Suppressor macrophage treated with lipopolysaccharide for 1 hour (primary cell): ENCODE results near the gene GFI1.
"Not testable (repeated sequence)": the region's sequence is repeated elsewhere in the genome, so short reads cannot be mapped to it uniquely, and the experiment has no call there.

Experiments
- DNase-seq, 3 donors: peaks; one replicate each; pipeline ENCODE4 v3.0.0-alpha.2; 2020 to 2022

GFI1 gene

DNA sequence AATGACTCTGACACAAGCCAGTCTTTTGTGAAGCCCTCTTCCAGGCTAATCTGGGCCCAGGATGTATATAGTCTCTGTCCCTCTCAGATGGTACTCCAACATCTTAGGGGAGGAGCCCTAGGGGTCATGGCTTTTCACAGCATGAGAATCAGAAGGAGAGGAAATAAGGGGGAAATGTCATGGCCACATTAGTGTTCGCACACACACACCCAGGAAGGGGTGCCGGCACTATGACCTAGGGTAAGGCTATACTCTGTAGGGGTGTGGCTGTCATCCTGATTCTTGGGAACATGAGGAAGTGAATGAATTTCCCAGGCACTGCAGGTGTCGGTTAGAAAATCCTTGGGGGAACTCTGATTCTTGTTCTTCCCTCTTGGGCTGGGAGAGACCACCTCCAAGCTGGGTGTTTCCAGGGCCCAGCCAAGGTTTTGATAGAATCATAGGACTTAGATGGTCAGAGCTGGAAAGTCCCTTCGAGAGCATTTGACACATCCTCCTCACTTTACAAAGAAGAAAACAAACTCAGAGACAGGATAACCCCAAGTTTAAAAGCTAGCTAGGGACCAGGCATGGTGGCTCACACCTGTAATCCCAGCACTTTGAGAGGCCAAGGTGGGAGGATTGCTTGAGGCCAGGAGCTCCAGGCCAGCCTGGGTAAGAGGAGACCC, 22.0 kb downstream of the GFI1 start:
- peak; percentile 32 to 42 (median 40) for DNase-seq

- peak; percentile 44 to 66 (median 52) for DNase-seq
Measured at GRCh38 chr1:92461364-92462097, 25.2 kb downstream of the GFI1 start.

DNA sequence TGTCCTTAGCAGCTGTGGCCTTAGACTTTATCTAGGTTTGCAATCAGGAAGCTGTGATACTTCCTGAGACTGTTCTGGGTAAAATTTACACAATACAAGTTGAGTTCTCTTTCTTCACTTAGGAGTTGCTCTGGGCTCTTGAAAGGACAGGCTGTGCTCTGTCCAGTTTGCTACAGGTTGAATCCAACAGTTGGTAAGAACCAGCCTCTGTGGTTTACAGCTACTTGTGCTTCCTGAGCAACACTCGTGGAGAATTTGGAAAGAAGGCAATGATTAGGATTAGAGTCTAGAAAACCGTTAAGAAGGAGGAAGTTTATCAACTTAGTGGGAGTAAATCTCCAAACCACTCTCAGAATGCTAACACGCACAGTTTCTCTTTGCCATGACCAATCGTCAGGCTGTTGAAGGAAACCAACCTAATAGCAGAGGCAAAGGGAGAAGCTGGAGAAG, 26.8 kb downstream of the GFI1 start:
- peak; percentile 66 to 81 (median 80) for DNase-seq

- peak; percentile 34 to 56 (median 49) for DNase-seq
Measured at GRCh38 chr1:92458146-92458545, 28.6 kb downstream of the GFI1 start.

DNA sequence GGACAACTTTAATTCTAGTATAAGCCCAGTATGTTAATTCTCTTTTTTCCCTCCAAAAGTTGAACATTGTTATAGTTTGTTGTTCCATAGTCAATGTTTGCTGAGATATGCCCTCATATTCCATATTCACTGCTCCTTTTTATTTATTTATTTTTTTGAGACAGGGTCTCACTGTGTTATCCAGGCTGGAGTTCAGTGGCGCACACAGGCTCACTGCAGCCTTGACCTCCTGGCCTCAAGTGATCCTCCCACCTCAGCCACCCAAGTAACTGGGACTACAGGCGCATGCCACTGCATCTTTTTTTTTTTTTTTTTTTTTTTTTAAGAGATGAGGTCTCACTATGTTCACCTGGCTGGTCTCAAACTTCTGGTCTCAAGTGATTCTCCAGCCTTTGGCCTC, 38.7 kb downstream of the GFI1 start:
- no peak for DNase-seq

DNA sequence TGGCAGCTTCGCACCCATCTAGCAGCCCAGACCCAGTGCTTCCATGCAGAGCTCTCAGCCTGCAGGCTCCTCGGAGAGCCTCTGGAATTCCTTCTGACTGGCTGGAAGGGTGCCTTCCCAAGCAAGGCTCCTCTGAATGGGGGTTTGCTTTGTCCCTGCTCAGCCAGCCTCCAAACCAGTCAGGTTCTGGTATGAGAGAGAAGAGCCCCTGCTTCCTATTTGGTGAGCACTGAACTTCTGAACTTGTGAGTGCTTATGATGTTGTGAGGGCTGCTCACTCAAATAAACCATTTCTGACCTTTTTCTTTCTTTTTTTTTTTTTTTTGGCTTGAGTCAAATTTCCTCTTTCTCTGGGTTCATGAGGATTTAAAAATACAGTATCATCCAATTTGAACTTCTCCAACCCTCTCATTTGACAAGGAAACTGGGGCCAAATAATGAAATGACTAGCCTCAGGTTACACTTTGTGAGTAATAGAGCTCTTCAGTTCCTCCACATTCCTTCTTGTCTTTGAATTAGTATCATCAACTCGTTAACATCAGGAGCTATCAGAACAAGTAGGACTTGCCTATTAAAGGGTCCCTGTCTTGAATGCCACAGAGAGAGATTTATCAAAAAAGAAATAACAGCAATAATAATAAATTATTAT, 39.6 kb downstream of the GFI1 start:
- DNase-seq = no peak

- DNase-seq = no peak
Measured at GRCh38 chr1:92446546-92446945, 40.2 kb downstream of the GFI1 start.

GRCh38 chr1:92445865-92446264, 40.9 kb downstream of the GFI1 start:
- DNase-seq = no peak

DNA sequence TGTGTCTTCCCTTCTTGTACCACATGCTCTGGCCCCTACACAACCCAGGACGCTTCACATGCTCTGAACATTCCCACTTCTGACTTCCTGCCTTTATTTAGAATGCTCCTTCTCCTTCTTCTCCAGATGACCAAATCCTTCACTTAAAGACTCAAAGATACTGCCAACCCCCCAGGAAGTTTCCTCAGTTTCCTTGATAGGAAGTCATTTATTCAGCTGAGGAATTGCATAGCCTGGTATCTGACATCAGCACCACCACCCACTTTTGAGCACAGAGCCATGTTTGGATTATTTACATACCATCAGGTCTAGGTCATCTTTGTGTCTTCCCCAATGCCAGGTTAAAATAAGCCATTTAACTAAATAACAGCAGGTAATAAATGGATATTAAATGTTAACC, 42.4 kb downstream of the GFI1 start:
- DNase-seq = no peak

- DNase-seq = no peak
Measured at GRCh38 chr1:92443893-92444292, 42.8 kb downstream of the GFI1 start.

DNA sequence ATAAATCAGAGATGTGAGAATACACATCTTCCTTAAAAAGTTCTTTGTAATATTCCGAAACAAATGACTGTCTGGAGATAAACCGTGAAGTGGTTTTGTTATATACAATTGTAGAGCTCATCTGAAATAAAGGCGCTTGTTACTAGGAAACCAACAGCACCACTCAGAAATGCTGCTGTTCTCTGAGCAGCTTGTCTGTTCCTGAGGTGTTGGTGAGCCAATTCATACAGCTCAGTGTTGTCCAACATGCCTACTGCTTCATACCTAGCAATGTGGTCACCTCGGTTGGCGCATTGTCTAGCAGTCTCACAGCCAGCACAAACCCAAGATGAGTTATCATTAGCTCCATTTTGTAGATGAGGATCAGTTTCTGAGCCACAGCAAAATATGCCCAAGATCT, 44.4 kb downstream of the GFI1 start:
- no peak for DNase-seq

DNA sequence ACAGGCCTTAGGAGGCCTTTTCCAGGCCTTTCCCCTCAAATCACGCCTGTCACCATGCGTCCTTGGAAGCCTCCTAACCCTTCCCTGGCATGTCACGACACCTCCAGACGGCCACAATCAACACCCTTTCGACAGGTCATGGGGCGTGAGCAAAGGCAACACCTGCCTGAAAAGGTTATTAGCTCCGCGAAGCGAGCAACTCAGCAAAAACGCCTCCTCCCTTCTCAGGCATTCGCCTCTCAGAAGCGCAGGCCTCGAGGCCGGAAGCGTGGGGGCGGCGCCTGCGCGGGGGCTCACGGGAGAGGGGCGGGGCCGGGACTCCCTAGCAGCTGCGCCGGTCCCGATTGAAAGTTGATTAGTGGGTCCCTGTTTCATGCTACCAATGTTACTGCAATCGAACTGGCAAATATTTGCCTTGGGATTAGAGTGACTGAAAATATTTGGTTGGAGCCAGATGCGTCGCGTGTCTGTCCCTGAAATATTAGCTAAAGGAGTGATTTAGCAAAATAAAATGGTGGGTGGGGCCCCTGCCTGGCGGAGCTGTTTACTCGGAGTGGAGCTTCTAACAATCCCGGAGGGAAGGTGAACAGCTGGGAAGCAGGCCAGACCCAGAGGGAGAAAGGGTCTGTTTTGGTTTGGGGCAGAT, 44.9 kb downstream of the GFI1 start:
- no peak for DNase-seq

DNA sequence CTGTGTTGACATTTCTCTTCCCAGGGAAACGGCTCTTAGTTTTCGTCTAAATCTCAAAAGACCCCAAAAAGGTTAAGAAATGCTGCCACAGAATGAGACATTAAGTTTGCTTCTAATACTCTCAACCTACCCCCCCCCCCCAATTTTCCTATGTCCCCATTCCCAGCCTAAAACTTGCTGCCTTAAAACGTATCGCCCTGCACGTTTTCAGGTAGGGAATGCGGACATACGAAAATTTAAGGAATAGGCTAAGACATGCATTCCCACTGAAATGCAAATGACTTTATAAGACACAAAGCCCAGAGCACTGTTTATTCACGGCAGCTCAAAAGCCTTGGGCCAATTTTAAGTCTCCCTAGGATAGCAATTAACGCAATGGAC, 45.4 kb downstream of the GFI1 start:
- no peak for DNase-seq

DNA sequence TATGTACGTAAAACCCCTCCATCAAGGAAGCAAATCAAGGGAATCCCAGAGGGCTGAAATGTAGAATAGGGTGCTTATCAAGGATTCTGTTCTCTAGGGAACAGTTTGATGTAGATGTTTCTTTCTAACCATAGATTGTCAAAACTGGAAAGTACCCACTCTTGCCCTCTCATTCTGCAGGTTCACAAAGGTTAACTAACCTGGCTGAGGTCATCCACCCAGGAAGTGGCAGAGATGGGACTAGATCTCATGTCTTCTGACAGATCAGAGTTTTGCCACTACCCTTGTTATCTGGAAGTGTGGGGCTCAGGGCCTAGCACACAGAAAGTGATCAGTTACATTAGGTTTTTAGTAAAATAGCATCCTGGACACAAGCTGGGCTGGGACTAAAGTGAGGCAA, 47.4 kb downstream of the GFI1 start:
- DNase-seq = no peak

- DNase-seq = not testable (repeated sequence)
Measured at GRCh38 chr1:92434572-92434971, 52.2 kb downstream of the GFI1 start.

GRCh38 chr1:92430030-92430429, 56.7 kb downstream of the GFI1 start:
- no peak for DNase-seq

GRCh38 chr1:92425617-92426016, 61.1 kb downstream of the GFI1 start:
- DNase-seq = no peak
